Activated CD4-positive, alpha-beta T cell treated with anti-CD3 and anti-CD28 coated beads for 4 hours (primary cell): Measurements from ENCODE around the gene CLDN6.

ENCODE experiments used
- DNase-seq, 2 donors: peaks; one replicate each; pipeline ENCODE4 v3.0.0-alpha.2; 2020

The CLDN6 gene

DNA sequence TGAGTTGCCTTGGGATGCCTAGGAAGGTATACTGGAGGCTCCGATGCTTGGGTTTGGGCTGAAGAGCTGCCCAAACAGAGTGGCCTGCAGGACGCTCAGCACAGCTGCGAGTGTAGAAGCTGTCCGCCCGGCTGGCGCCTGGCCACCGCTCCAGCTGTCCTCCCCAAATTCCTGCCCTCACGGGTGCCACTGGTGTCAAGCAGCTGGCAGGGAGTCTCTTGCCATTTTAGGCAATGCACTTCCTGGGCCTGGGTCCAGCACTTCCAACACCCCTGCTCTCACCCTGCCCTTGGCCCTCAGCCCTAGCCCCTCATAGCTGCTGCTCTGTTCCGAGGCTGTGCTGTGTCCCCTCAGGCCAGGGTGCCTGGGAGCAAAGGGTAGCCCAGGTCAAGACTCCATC lies 32.5 kb downstream of the CLDN6 start:
- DNase-seq, result no peak

GRCh38 chr16:2983706-2984136 lies 34.3 kb downstream of the CLDN6 start:
- DNase-seq, result peak; percentile 59 to 63

GRCh38 chr16:2982402-2982801 lies 35.6 kb downstream of the CLDN6 start:
- no peak for DNase-seq

DNA sequence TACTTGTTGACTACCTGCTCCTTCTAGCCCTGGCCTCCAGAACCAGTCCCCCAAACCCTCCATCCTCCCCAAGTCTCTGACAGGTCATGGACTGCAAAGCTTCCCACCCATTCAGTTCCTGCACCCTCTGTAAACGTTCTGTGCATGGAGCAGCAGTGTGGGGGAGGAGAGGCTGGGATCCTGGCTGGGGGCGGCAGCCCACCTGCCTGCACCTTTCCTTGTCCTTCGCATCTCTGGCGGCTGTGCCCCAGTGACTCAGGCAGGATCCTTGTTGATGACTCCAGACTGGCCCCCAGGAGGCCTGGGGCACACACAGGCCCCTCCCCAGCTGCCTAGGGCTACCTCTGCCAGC lies 36.1 kb downstream of the CLDN6 start:
- DNase-seq, result no peak

DNA sequence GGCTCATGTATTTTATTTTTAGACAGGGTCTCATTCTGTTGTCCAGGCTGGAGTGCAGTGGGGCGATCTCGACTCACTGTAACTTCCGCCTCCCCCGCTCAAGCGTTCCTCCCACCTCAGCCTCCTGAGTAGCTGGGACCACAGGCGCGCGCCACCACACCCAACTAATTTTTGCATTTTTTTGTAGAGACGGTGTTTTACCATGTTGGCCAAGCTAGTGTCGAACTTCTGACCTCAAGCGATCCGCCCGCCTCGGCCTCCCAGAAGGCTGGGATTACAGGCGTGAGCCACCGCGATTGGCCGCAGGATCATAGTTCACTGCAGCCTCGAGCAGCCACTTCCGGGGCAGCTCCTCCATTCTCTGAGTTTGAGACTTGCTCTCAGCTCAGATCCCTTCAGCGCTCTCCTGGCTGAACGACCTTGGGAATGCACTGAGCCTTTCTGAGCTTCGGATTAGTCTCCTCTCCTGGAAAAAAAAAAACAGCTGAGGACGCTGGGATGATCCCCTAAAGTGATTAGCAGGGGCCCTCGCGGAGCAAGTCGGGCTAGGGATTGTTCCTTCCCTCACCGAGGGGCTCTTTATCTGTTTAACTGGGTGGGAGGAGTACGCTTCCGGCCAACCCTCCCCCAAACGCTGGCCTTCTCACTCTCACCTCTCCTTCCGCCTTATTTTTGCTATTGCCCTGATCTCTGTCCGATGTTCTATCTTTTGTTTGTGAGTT lies 36.6 kb downstream of the CLDN6 start:
- no peak for DNase-seq

GRCh38 chr16:2980227-2981176 lies 37.5 kb downstream of the CLDN6 start, which contains the start of gene PKMYT1:
Gene PKMYT1, minus strand, starts transcription at chr16:2980446. Its CDS starts 789 bp downstream, at chr16:2979657.
- peak; percentile 93 to 94 for DNase-seq

GRCh38 chr16:2979669-2980226 lies 38.2 kb downstream of the CLDN6 start:
- no peak for DNase-seq

- no peak for DNase-seq
Measured at GRCh38 chr16:2977440-2977839, 40.5 kb downstream of the CLDN6 start.

DNA sequence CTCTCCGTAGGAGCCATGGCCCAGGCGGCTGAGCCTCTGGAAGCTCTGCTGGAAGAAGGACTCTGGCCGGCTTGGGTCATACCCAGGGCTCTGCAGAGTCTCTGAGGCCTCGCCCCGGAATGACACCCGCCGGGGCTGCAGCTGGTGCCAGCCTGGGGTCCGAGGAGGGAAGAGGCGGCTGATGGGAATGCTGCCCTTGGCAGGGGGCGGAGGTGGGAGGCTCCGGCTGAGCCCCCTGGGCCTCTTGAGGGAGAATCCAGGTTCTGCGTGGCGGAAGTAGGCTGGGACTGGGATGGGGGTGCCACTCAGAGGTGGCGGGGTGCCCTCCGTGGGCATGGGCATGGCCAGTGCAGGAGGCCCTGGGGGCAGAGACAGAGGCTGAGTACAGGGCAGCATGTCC lies 41.3 kb downstream of the CLDN6 start:
- DNase-seq, result no peak

- no peak for DNase-seq
Measured at GRCh38 chr16:2976201-2976600, 41.8 kb downstream of the CLDN6 start.

- no peak for DNase-seq
Measured at GRCh38 chr16:2975161-2975795, 42.7 kb downstream of the CLDN6 start.

- DNase-seq, result no peak
Measured at GRCh38 chr16:2974319-2975056, 43.5 kb downstream of the CLDN6 start.

GRCh38 chr16:2973605-2974318 lies 44.2 kb downstream of the CLDN6 start:
- no peak for DNase-seq

DNA sequence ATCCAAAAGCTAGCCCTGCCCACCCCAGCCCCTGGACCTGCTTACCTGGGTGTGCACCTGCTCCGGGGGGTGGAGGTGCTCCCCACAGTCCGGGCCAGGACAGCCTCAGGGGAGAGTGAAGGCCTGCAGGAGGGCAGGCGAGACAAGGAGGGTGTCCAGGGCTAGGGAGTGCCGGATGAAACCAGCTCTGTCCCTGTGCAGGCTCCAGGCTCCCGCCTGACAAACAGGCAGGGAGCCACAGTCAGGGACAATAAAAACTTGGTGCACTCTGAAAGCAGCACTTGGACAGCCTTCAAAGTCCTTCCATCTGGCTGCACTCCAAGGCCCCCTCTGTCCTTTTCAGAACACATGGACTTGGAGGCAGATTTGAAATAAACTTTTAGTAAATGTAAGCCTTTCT lies 44.9 kb downstream of the CLDN6 start:
- DNase-seq, result no peak

DNA sequence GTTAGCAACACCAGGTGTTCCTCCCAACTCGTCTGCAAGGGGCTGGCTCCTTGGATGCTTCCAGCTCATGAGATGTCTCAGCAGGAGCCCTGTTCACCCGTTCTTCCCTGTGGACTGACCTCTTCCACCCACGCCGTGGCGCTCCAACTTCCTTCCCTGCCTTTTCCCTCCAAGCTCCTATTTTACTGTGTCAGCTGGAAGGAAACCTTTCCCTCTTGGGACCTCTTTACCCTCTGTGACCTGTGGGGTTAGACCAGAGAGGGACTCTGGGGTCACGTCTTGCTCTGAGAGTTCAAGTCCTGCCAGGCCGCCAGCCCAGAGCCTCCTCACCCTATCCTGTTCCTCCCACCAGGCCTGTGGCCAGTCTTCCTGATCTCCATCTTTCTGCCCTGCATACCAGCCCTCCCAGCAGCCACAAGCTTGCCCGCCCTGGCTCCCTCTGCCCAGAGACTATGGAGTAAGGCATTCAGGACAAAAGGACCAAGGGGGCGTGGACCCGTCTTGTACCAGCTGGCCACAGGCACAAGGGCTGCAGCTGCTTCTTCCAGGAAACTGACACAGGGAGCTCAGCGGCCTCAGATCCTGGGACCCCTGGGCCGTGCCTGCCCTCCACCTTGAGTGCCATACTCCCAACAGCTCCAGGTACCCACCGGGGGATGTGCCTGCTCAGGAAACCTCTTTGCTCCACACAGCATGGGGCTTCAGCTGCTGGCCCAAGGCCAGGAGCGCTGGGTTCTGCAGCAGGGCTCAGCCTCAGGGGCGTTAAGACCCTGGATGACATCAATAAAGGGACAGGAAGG lies 45.8 kb downstream of the CLDN6 start:
- no peak for DNase-seq

DNA sequence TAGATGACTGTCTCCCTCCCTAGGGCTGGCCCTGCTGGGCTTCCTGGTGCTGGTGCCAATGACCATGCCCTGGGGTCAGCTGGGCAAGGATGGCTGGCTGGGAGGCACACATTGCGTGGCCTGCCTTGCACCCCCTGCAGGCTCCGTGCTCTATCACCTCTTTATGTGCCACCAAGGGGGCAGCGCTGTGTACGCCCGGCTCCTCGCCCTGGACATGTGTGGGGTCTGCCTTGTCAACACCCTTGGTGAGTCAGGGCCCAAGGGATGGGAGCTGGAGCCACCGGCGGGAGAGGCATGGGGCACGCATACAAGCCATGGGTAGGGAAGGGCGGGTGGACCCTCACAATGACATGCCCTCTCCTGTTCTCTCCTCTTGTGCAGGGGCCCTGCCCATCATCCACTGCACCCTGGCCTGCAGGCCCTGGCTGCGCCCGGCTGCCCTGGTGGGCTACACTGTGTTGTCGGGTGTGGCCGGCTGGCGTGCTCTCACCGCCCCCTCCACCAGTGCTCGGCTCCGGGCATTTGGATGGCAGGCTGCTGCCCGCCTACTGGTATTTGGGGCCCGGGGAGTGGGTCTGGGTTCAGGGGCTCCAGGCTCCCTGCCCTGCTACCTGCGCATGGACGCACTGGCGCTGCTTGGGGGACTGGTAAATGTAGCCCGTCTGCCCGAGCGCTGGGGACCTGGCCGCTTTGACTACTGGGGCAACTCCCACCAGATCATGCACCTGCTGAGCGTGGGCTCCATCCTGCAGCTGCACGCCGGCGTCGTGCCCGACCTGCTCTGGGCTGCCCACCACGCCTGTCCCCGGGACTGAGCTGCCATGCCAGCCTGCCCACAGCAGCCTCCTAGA lies 46.6 kb downstream of the CLDN6 start:
- DNase-seq, result no peak

- DNase-seq, result no peak
Measured at GRCh38 chr16:2970563-2970962, 47.4 kb downstream of the CLDN6 start.

GRCh38 chr16:2969545-2970521 lies 48.1 kb downstream of the CLDN6 start:
- peak; percentile 58 to 73 for DNase-seq
